IMR-90 (cell line): ENCODE data around the gene LIPI. TPM values are rescaled to one million over a fixed set of nuclear protein-coding genes. Genes with fewer than 3 reads are reported as not detected.

ENCODE experiments used
- ATAC-seq: fragments of 200-7000 bp; cut with Tn5 transposase; 2 replicates; pipeline ENCODE4 v1.9.1; 2020; ENCODE audit warnings: low read depth, mild to moderate bottlenecking, moderate library complexity
- BruUV-seq: library from RNA; stranded (reverse); fragments of 400-500 nt; replicated peaks from 2 replicates; lab custom pipeline; 2021; lab: Mats Ljungman, UMichigan
- CTCF ChIA-PET: fragments of 300-600 bp; formaldehyde crosslinking; extraction: SDS; loops from one replicate; lab custom pipeline; 2021; ENCODE audit warnings: antibody characterized with exemption; lab: Yijun Ruan, JAX
- POLR2A ChIA-PET: fragments of 300-600 bp; sonication (Branson Sonifier 250); formaldehyde crosslinking; loops from one replicate; lab custom pipeline; 2022; ENCODE audit warnings: antibody characterized with exemption; ENCODE audit not compliant: unreplicated experiment; lab: Charles Lee
- DNase-seq: peaks from one replicate; pipeline ENCODE4 v3.0.0; 2013
- H2AFZ ChIP-seq: replicated peaks from 2 replicates; pipeline ENCODE3; 2013; ENCODE audit warnings: low read length, mild to moderate bottlenecking; ENCODE audit not compliant: poor library complexity
- H2AK5ac ChIP-seq: 2 replicates; pipeline ENCODE4 v1.6.1; 2013; ENCODE audit warnings: low read depth, low read length, inconsistent platforms
- H2AK9ac ChIP-seq: replicated peaks from 2 replicates; pipeline ENCODE3; 2013; ENCODE audit warnings: mild to moderate bottlenecking, low read depth, low read length, moderate library complexity; ENCODE audit not compliant: poor library complexity
- H2BK120ac ChIP-seq: 2 replicates; pipeline ENCODE4 v1.6.1; 2013; ENCODE audit warnings: low read depth, low read length, inconsistent platforms
- H2BK15ac ChIP-seq: 3 replicates; pipeline ENCODE4 v1.6.1; 2013; ENCODE audit warnings: low read depth, low read length, inconsistent platforms
- H2BK20ac ChIP-seq: 2 replicates; pipeline ENCODE4 v1.6.1; 2013; ENCODE audit warnings: low read depth, mild to moderate bottlenecking, inconsistent platforms, low read length, moderate library complexity
- H2BK5ac ChIP-seq: 2 replicates; pipeline ENCODE4 v1.6.1; 2013; ENCODE audit warnings: mild to moderate bottlenecking, low read depth, low read length, inconsistent platforms; ENCODE audit not compliant: poor library complexity, severe bottlenecking
- H3K14ac ChIP-seq: replicated peaks from 2 replicates; pipeline ENCODE4 v1.6.1; 2013; ENCODE audit warnings: low read depth, low read length, inconsistent platforms
- H3K18ac ChIP-seq: 2 replicates; pipeline ENCODE4 v1.6.1; 2013; ENCODE audit warnings: low read depth, low read length, control low read depth
- H3K23ac ChIP-seq: 2 replicates; pipeline ENCODE4 v1.6.1; 2013; ENCODE audit warnings: low read depth, low read length, inconsistent platforms
- H3K27ac ChIP-seq: 2 replicates; pipeline ENCODE4 v1.5.1; 2013; ENCODE audit warnings: mild to moderate bottlenecking, control low read depth, low read length; ENCODE audit not compliant: insufficient read depth
- H3K27me3 ChIP-seq: 2 replicates; pipeline ENCODE4 v1.6.1; 2013; ENCODE audit warnings: low read length; ENCODE audit not compliant: control insufficient read depth, insufficient read depth
- H3K36me3 ChIP-seq: 2 replicates; pipeline ENCODE4 v1.6.1; 2013; ENCODE audit warnings: low read length, mixed read lengths; ENCODE audit not compliant: control insufficient read depth, insufficient read depth
- H3K4ac ChIP-seq: 2 replicates; pipeline ENCODE4 v1.6.1; 2013; ENCODE audit warnings: low read depth, low read length, inconsistent platforms
- H3K4me1 ChIP-seq: 2 replicates; pipeline ENCODE4 v1.6.1; 2013; ENCODE audit warnings: low read length, mixed read lengths; ENCODE audit not compliant: control insufficient read depth, insufficient read depth
- H3K4me2 ChIP-seq: 2 replicates; pipeline ENCODE4 v1.6.1; 2013; ENCODE audit warnings: low read depth, mild to moderate bottlenecking, control low read depth, low read length, moderate library complexity
- H3K4me3 ChIP-seq: 2 replicates; pipeline ENCODE4 v1.5.1; 2013; ENCODE audit warnings: low read depth, mild to moderate bottlenecking, control low read depth, low read length, moderate library complexity; ENCODE audit not compliant: insufficient read depth
- H3K56ac ChIP-seq: 2 replicates; pipeline ENCODE4 v1.6.1; 2013; ENCODE audit warnings: low read length, inconsistent platforms; ENCODE audit not compliant: insufficient read depth; ENCODE audit errors: extremely low read depth
- H3K79me1 ChIP-seq, 2 experiments: 2 replicates each; pipeline ENCODE4 v1.6.1; 2013; ENCODE audit warnings: low read length in 2 of 2, inconsistent platforms in 1 of 2, low read depth in 1 of 2
- H3K9ac ChIP-seq: 2 replicates; pipeline ENCODE4 v1.6.1; 2013; ENCODE audit warnings: low read depth, low read length, control low read depth
- H3K9me1 ChIP-seq: 2 replicates; pipeline ENCODE4 v1.6.1; 2013; ENCODE audit warnings: low read length, inconsistent platforms; ENCODE audit not compliant: insufficient read depth
- H3K9me3 ChIP-seq: 2 replicates; pipeline ENCODE4 v1.6.1; 2013; ENCODE audit warnings: low read length; ENCODE audit not compliant: control insufficient read depth, insufficient read depth
- H4K20me1 ChIP-seq: 2 replicates; pipeline ENCODE4 v1.6.1; 2013; ENCODE audit warnings: low read length, inconsistent platforms; ENCODE audit not compliant: insufficient read depth
- H4K5ac ChIP-seq: 2 replicates; pipeline ENCODE4 v1.6.1; 2013; ENCODE audit warnings: mild to moderate bottlenecking, low read depth, low read length, control low read depth
- H4K8ac ChIP-seq, 2 experiments: 2 replicates each; pipeline ENCODE4 v1.6.1; 2013; ENCODE audit warnings: low read depth in 2 of 2, low read length in 2 of 2, control low read depth in 1 of 2, inconsistent platforms in 1 of 2
- H4K91ac ChIP-seq: 2 replicates; pipeline ENCODE4 v1.6.1; 2013; ENCODE audit warnings: low read depth, low read length, inconsistent platforms; ENCODE audit not compliant: insufficient read depth
- CEBPB ChIP-seq: IDR thresholded peaks from 2 replicates; pipeline ENCODE4 v1.6.1; 2012; ENCODE audit warnings: low read depth, low read length, improper control_type of control experiment
- CHD1 ChIP-seq: IDR thresholded peaks from 2 replicates; pipeline ENCODE4 v1.6.1; 2012; ENCODE audit warnings: low read depth, low read length, improper control_type of control experiment
- ELK1 ChIP-seq: fragments of 150-350 bp; IDR thresholded peaks from 2 replicates; pipeline ENCODE4 v1.6.1; 2016; ENCODE audit warnings: low read depth, mild to moderate bottlenecking, low read length, moderate library complexity, borderline replicate concordance
- FOS ChIP-seq: fragments of 150-350 bp; IDR thresholded peaks from 2 replicates; pipeline ENCODE4 v1.6.1; 2016; ENCODE audit warnings: low read depth, low read length
- MAFK ChIP-seq: IDR thresholded peaks from 2 replicates; pipeline ENCODE4 v1.6.1; 2012; ENCODE audit warnings: low read depth, low read length, improper control_type of control experiment
- NFE2L2 ChIP-seq: fragments of 150-350 bp; IDR thresholded peaks from 2 replicates; pipeline ENCODE4 v1.6.1; 2016; ENCODE audit warnings: low read depth, mild to moderate bottlenecking, low read length
- RAD21 ChIP-seq: IDR thresholded peaks from 2 replicates; pipeline ENCODE4 v1.6.1; 2012; ENCODE audit warnings: low read length, improper control_type of control experiment
- RCOR1 ChIP-seq: IDR thresholded peaks from 2 replicates; pipeline ENCODE4 v1.6.1; 2012; ENCODE audit warnings: mild to moderate bottlenecking, low read length, improper control_type of control experiment; ENCODE audit not compliant: insufficient replicate concordance
- RFX5 ChIP-seq: IDR thresholded peaks from 2 replicates; pipeline ENCODE4 v1.8.0; 2012; ENCODE audit warnings: low read depth, mild to moderate bottlenecking, low read length, moderate library complexity
- SMC3 ChIP-seq: fragments of 150-350 bp; IDR thresholded peaks from 2 replicates; pipeline ENCODE4 v1.6.1; 2016; ENCODE audit warnings: low read depth, mild to moderate bottlenecking, antibody characterized with exemption, low read length, moderate library complexity
- USF2 ChIP-seq: fragments of 150-350 bp; IDR thresholded peaks from 2 replicates; pipeline ENCODE4 v1.6.1; 2017; ENCODE audit warnings: mild to moderate bottlenecking, antibody characterized with exemption, low read length, low read depth
- WGBS, 2 experiments: methylation state at CpG; one replicate each; pipeline versions ENCODE4 v1.1.5 to v1.1.7; 2013; ENCODE audit warnings: missing lambda C conversion rate in 2 of 2; ENCODE audit not compliant: insufficient read length in 1 of 2; ENCODE audit errors: extremely low coverage in 2 of 2; 5-methylcytosine and 5-hydroxymethylcytosine counted together
- dilution Hi-C: fragments of 300-500 bp; cut with HindIII; formaldehyde crosslinking; loops from one replicate; pipeline ENCODE4 v1.14.3; 2018; ENCODE audit warnings: low sequenced_read_pairs; ENCODE audit not compliant: unreplicated experiment
- in situ Hi-C: fragments of 300-500 bp; cut with MboI; formaldehyde crosslinking; loops from 3 replicates; pipeline ENCODE4 v1.14.3; 2019; ENCODE audit warnings: low sequenced_read_pairs, inconsistent platforms, mixed read lengths
- intact Hi-C: fragments of 100-400 bp; cut with micrococcal nuclease; formaldehyde crosslinking; loops from 2 replicates; pipeline ENCODE4 v1.10.0; 2022
- polyA plus RNA-seq, 3 experiments: library from polyadenylated mRNA; depleted of rRNA; stranded (reverse); fragments of >200 nt; gene quantifications; 2 replicates each; pipeline ENCODE4 v1.2.3, GENCODE V29; 2012; ENCODE audit warnings: low replicate concordance in 1 of 3
- total RNA-seq: library from RNA; depleted of rRNA; stranded (reverse); fragments of >200 nt; gene quantifications from 2 replicates; pipeline ENCODE4 v1.2.3, GENCODE V29; 2012

Gene LIPI
- total and polyA plus RNA-seq, 2 of the 4 experiments (the other 2 are of a cell fraction): not detected

GRCh38 chr21:14235101-14235500, 24.3 kb upstream of the LIPI start:
- Histone ChIP-seq H3K36me3 (no peaks in the 10 kb centered on the region), H3K79me1 (no peaks in the 10 kb centered on the region), H3K4me3 (no peak overlapping the region), H3K4me1 (no peaks in the 10 kb centered on the region), H4K20me1 (no peaks in the 10 kb centered on the region), H2BK15ac (no peak overlapping the region), H3K9me3 (no peaks in the 10 kb centered on the region), H3K4me2 (no peak overlapping the region), H3K23ac (no peak overlapping the region), H2AK9ac (no peak overlapping the region), H3K27me3 (no peaks in the 10 kb centered on the region), H3K27ac (no peak overlapping the region), H3K9me1 (no peaks in the 10 kb centered on the region), H2AK5ac (no peak overlapping the region), H3K18ac (no peak overlapping the region), H3K56ac (no peak overlapping the region), H4K91ac (no peak overlapping the region), H2AFZ (no peak overlapping the region), H4K8ac (no peak overlapping the region), H3K9ac (no peak overlapping the region), H2BK120ac (no peak overlapping the region), H3K14ac (no peak overlapping the region), H4K5ac (no peak overlapping the region), H3K4ac (no peak overlapping the region), H2BK20ac (no peak overlapping the region), H2BK5ac (no peak overlapping the region)
- TF ChIP-seq RAD21 (no peak), RFX5 (no peak), FOS (no peak), CEBPB (no peak), CHD1 (no peak), MAFK (no peak), RCOR1 (no peak), NFE2L2 (no peak), USF2 (no peak), ELK1 (no peak), SMC3 (no peak)
- in situ Hi-C loops: no loop called here
- intact Hi-C loops: no loop called here
- WGBS, 2 experiments: 72% methylated on average over 2 of the region's 5 CpGs; no CpG with 5 or more reads in 1 of the 2 experiments
- POLR2A ChIA-PET: no interaction called here
- DNase-seq (no peak), ATAC-seq (no peak)
- dilution Hi-C loops: no loop called here
- no TSS peak for BruUV-seq
- CTCF ChIA-PET: no interaction called here
